HG03575 (cell line): Measurements from ENCODE around the gene CALCR.
"Not testable (repeated sequence)": the region's sequence is repeated elsewhere in the genome, so short reads cannot be mapped to it uniquely, and the experiment has no call there.

Experiments used
- ATAC-seq: cut with Tn5 transposase; IDR thresholded peaks from one replicate; pipeline ENCODE4 v1.9.1; 2021; ENCODE audit not compliant: unreplicated experiment, insufficient number of reproducible peaks, low FRiP score; ENCODE audit errors: extremely low read depth

The CALCR gene

DNA sequence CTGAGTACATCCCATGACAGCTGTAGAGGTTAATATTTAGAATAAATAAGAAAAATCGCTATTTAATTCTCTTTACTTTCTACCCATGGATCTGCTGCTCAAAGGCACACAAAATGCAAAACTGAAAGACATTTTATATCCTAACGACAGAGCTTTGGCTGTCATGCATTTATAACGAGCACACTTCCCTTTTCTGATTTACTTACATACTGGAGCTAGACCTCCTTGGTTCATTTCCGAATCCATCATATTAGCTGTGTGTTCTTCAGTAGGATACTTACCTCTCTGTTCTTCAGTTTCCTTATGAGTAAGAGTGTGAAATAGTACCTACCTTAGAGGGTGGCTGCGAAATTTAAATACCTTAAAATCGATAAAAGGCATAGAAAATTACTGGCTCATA lies 10.9 kb downstream of the CALCR start:
- ATAC-seq: no peak

GRCh38 chr7:93562936-93563335 lies 11.6 kb downstream of the CALCR start:
- ATAC-seq: no peak

- no peak for ATAC-seq
Measured at GRCh38 chr7:93562106-93562505, 12.4 kb downstream of the CALCR start.

GRCh38 chr7:93559639-93560491 lies 14.7 kb downstream of the CALCR start:
- ATAC-seq: no peak

DNA sequence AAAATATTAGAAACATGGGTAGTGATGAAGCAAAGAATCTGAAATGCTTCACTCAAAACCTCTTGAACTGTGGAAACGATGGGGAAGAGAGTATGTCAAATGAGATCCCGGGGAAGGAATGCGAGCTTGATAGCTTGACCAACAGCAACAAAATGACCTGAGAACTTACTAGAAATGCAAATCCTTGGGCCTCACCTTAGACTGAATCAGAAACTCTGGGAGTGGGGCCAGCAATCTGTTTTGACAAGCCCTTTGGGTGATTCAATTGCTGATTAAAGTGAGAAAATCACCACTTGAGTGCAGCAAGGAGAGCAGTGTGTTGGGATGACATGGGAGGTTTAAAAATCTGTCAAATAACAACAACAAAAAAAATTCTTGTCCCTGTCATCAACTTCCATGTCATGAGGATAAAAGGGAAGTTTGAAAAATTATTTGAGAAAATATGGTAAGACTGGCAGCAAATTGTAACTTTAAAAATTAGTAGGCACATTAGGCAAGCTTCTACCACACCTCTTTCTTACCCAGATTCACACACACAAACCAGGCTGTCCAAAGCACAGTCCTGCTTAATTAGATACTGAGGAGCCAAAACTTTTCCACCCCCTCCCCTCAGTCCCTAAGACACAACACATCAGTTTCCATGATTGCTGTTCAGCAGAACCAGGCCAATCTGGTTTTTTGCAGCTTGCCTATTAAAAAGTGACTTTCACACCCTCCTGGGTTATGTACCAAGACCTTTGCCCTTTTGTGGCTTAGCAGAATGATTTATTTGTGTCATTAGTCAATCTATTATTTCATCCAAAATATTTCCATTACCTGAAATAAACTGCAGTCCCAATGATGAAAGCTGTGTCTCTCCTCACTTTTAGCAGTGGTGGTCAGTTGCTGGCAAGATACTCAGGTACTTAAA lies 15.6 kb downstream of the CALCR start:
- no peak for ATAC-seq

DNA sequence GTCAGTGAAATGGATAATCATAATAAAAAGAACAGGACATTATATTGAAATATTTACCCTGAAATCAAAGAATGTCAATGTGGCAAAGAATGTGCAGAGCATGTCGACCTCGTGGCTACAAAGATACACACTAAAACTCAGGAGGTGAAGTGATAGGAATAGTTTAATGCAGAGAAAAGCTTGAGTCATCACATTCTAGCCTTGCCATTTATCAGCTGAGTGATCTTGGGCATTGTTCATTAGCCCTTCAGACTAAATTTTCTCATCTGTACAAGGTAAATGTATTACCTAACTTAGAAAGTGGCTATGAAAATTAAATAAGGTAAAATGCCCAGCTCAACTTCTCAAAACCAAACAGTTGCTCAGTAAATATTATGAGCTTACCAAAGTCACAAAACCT lies 22.6 kb downstream of the CALCR start:
- no peak for ATAC-seq

GRCh38 chr7:93551063-93551895 lies 23.2 kb downstream of the CALCR start:
- no peak for ATAC-seq

GRCh38 chr7:93547716-93548115 lies 26.8 kb downstream of the CALCR start:
- ATAC-seq: no peak

- ATAC-seq: no peak
Measured at GRCh38 chr7:93544691-93545090, 29.8 kb downstream of the CALCR start.

DNA sequence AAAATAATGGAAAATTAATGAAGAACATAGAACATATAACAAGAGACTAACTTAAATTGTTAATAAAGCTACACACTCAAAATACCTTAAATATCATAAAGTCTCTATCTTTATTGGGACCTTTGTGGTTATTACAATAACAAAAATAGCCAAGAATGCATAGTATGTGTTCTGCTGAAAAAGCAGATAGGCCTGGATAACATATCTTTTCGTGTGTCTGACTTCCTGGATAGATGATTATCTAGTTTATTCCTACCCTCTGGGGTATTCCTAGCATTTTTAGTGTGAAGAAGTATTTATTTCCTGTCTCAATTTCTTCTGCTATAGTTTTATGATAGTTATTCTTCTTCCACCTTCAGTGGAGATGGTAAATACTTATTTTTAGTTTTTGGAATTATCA lies 36.5 kb downstream of the CALCR start:
- ATAC-seq: no peak

GRCh38 chr7:93535616-93536015 lies 38.9 kb downstream of the CALCR start:
- ATAC-seq: no peak

GRCh38 chr7:93530701-93531100 lies 43.8 kb downstream of the CALCR start:
- ATAC-seq: no peak

- no peak for ATAC-seq
Measured at GRCh38 chr7:93516834-93517233, 57.7 kb downstream of the CALCR start.

DNA sequence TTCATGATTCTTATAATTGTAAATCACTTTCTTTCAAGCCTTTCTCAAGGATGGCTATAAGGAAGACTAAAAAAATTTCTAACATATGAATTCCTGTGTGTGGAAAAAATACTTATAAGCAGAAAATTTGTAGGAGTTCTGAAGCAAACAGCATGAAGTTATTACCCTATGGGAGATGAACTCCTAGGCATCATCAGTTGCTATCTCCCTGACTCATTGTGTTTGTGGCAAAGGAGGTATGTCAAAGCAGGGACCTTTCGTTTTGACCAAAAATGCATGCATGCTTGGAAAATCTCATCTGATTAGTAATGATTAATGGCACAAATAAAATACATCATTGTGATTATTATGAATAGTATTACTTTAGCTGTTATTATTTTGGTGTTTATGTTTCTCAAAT lies 59.4 kb downstream of the CALCR start:
- no peak for ATAC-seq

GRCh38 chr7:93509303-93509702 lies 65.2 kb downstream of the CALCR start:
- no peak for ATAC-seq

DNA sequence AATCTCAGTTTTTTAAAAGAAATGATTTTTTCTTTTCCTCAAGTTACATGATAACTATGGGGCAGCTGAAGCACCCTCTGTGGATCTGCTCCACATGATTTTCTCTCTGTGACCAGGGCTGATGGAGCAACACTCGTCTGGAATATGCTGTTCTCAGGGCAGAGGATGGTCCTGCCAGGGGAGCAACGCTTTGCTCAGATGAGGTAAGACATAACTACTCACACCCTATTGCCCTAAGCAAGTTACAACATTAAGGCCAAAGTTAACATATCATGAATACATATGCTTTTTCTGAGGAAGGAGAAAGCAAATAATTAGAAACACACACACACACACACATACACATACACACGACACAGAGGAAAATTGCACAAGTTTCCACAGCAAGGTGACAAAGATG lies 71.4 kb downstream of the CALCR start:
- no peak for ATAC-seq

- not testable (repeated sequence) for ATAC-seq
Measured at GRCh38 chr7:93491860-93492259, 82.7 kb downstream of the CALCR start.

GRCh38 chr7:93476491-93477344 lies 97.8 kb downstream of the CALCR start:
- ATAC-seq: no peak
